Measurements from ENCODE around the gene THYN1.
A peak's percentile ranks its signal among the peaks of the same experiment; 100 is the strongest.

The THYN1 gene

DNA sequence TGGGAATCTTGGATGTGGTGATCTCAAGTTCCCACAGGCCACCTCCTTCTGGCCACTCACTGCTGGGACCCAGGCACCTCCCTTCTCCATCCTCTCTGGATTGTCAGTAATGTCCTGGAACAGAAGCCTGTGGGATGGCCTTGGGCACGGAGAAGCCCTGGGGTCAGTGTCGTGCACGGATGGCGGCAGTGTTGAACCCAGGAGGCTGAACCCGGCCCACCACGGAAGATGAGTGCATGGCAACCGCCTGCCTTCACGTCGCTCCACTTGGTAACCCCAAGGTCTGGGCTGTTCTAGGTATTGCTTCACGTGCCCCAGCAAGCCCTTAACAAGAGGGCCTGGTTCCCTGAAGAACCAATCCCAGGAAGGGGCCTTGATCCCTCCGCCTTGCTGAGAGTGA is 7.1 kb downstream of the THYN1 start:
- no peak for DNase-seq

DNA sequence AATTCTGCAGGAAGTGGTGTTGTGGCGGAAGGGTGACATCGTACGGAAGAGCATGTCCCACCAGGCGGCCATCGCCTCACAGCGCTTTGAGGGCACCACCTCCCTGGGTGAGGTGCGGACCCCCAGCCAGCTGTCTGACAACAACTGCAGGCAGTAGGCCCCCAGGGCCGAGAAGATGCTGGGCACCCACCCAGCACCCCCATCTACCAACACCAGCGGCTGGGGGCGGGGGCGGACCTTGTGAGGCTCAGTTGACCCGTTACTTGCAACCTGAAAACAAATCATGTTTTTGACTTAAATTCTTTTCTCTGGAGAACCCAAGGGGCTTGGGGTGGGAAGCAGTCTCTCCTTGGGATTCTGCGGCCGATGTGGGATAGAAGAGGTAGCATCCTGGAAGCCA is 7.7 kb downstream of the THYN1 start:
- no peak for DNase-seq

DNA sequence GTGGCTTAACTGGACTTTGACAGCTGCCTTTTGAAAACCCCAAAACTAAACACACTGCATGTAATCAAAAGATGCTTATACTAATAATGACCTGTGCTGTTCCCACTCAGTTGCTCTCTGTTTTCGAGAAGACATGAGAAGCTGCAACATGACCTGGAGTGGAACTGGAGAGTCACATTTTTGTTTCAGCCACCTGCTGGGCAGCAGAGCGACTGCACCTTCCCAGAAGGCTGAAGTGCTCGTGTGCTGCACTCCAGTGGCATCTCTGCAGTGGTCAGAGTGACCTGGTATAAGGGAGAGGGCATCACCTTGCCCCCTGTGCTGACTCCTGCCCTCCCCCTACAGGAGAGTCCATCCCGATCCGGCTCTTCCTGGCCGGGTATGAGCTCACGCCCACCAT is 8.6 kb downstream of the THYN1 start:
- no peak for DNase-seq

DNA sequence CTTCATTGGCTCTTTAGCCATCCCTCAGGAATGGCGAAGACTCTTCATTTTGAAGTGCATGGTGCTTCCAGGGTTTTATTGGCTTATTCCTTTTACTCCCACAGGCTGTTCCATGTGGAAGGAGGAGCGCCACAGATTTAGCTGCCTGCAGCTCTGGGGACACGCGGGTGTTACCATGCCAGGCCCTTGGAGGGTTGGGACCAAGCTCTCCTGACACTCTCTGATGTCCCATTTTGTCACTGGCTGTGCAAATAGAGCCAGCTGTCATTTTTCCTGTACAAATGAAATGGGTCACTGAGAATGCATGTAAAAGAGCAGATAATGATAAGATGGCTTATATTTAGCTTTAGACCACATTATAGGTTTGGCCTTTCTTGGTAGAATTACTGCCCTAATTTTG is 9.2 kb downstream of the THYN1 start:
- DNase-seq = no peak

GRCh38 chr11:134242376-134242775 is 10.8 kb downstream of the THYN1 start:
- no peak for DNase-seq

DNA sequence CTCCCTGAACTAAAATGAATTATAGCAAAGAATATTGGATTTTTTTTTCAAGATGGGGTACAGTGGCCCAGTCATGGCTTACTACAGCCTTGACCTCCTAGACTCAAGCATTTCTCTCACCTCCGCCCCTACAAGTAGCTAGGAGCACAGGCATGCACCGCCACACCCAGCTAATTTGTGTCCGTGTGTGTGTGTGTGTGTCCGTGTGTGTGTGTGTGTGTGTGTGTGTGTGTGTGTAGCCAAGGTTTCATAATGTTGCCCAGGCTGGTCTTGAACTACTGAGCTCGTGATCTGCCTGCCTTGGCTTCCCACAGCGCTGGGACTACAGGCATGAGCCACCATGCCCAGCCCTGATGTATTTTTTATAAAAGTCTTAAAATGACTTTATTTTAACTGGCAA is 12.6 kb downstream of the THYN1 start:
- no peak for DNase-seq

GRCh38 chr11:134238956-134239355 is 14.2 kb downstream of the THYN1 start:
- no peak for DNase-seq

GRCh38 chr11:134237557-134237922 is 15.6 kb downstream of the THYN1 start:
- no peak for DNase-seq

DNA sequence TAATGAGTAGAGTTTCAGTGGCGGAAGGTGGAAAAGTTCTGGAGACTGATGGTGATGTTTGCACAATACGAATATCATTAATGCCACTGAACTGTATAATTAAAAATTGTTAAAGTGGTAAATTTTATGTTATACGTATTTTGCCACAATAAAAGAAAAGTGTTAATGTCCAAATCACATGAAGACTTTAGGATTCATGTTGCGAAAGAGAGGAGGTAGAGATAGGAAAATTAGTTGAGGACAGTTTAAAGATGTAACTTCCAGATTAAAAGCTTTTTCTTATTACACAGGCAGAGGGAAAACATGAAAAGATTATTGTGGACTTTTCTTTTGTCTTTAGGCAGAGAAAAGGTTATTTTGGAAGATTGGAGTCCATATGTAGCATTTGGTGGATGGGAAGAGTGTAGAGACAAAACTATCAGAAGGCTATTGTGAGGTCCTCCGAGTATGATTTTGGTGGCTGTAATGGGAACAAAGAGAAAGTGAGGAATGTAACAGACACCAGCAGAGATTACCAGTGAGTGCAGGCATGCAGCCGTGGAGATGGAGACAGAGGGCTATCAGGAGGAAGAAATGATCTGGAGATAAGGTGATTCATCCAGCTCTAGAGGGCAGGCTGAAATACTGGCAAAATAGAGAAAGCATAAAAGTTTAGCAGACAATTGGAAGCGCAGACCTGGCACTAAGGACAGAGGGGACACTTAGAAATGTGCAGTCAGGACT is 16.2 kb downstream of the THYN1 start:
- DNase-seq = no peak

GRCh38 chr11:134235399-134235798 is 17.8 kb downstream of the THYN1 start:
- no peak for DNase-seq

DNA sequence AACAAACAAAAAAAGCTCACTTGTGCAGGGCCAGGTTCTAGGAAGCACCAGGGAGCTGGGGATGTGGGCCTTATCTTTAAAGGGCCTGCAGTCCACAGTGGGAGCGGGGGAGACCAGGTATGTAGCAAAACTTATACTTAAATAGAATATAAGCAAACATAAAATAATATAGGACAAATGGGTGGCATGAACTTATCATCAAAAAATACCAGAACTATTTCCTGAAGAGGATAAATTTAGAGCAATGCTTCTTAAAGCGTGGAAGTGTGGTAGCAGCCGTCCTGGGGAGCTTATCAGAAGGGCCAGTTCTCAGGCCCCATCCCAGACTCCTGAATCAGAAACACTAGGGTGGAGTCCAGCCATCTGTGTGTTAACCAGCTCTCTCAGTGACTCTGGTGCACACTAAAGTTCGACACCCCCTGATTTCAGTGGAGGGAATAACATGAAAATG is 19.4 kb downstream of the THYN1 start:
- no peak for DNase-seq

GRCh38 chr11:134231958-134232659 is 21.0 kb downstream of the THYN1 start:
- no peak for DNase-seq

- no peak for DNase-seq
Observed at GRCh38 chr11:134230339-134230738, 22.8 kb downstream of the THYN1 start.

DNA sequence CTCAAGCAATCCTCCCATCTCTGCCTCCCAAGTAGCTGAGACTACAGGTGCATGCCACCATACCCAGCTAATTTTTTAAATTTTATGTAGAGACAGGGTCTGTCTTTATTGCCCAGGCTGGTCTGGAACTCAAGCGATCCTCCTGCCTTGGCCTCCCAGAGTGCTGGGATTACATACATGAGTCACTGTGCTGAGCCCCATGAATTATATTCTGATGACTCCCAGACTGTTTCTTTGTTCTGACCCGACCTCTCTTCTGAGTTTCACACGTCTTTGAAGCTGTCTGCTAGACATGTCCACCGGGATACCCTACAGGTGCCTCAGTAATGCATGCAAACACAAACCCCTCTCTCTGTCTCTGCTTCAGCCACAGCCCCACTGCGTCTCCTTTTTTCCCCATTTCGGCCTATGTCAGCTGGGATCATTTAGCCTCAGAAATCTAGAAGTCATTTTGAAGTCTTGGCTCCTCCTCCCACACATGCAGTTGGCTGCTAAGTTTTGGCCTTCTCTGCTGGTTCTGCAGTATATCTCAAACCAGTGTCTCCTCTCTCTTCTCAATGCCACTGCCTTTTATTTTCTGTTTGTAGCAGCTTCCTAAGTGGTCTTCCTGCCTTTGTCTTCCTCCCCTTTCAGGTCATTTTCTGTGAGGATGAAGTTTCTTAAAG is 23.9 kb downstream of the THYN1 start:
- DNase-seq = no peak

DNA sequence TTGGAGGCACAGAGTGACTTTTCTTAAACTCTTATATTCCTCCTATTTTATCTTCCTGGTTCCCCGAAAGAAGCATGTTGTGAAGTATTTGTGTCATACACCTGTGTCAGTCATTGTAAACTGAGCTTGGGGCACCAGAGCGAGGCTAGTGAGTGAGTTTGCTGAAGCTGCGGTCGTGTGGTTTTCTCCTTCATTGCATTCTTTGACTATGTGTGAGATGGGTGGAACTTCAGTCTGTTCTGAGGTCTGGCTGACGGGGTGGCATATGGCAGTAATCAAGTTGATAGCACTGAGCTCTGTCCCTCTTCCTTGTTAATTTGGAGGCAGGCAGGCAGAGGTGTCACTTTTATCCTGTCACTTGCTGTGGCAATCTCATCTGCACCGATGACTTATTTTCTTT is 24.5 kb downstream of the THYN1 start:
- DNase-seq = no peak

DNA sequence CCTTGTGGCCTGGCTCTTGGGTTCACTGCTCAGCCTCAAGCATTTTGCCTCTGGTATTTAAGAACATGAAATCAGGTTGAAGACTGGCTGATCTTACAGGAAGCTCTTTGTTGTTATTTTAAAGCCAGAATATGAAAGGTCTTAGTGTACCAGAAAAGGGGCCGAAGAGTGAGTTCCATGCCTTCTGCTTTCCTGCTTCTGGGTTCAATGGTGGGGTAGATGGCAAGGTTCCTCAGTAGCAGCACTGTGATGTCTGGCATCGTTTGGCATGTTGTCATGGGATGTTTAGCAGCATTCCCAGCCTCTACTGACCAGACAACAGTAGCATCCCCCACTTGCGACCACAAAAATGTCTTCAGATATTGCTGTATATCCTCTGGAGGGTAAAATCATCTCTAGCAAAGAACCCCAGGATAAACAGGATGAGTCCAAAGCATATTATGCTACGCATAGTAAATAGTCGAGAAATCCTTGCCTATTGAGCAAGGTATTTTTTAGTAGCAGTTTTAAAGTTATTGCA is 26.3 kb downstream of the THYN1 start:
- no peak for DNase-seq

DNA sequence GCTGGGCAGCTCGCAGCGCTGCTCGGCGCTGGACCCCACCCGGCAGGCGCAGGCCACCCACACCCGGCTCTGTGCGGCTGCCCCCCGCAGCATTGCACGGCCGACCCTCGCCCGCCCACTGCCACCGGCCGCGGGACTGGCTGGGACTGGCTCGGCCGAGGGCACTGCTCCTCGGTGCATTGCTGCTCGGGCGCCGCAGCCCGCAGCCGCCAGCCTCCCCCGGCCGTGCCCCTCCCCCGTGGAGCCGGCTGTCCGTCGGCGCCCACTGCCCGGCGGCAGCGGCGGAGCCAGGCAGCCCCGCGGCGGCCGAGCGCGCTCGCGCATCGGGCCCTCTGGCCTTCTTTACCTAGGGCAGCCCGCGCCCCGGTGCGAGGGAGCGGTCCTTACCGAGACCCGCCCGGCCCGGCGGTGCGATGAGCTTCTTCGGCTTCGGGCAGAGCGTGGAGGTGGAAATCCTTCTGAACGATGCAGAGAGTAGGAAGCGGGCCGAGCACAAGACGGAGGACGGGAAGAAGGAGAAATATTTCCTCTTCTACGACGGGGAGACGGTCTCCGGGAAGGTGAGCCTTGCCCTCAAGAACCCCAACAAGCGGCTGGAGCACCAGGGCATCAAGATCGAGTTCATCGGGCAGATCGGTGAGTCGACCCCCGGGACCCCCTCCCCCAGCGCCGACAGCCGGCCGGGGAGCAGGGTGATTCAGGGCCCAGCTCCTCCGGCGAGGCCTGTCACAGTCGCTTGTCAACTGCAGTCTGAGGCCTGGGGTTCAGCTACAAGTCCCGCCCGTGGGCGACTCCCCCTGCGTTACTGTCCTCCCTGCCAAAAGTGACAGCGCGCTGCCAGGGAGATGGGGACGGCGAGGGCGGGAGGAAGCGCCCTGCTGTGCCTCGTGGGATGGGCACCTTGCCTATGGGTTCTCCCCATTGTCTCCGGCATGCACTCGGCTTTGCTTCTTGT is 28.2 kb downstream of the THYN1 start:
- peak; percentile 56 for DNase-seq

DNA sequence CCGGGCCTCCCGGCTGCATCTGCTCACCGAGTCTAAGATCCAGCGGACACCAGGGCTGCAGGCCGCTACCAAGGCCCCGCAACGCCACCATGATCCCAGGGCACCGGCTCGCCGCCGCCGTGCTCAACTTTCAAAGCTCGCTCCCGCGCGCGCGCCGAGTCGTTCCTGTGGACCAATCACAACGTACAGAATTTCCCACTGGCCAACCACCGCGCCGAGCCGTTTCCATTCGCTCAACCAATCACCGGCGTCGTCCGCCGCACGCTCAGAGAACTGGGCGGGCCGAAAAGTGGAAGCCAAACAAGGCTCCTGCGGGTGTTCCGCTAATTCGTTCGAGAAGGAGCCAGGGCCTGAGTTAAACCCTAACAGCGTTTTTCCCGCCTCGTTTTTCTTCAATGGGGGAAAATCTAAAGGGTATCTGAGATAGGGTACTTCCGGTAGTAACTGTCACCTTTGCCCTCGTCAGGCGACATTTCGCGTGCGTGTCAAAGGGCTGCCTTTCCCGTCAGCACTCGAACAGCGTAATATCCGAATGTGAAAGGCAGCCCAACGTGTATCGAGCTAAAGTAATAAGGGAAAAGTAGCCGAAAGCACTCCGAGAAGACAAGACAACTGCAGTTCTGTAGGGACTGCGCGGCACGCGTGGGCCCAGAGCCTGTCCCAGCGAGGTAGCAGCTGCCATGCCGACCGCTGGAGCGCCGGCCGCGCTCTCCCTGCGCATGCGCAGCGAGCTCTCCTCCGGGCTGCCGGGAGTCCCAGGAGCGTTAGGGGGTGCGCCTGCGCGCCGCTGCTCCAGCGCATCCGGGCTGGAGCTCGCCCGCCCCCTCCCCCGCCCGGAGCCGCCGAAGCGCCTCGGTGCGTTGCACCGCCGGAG is 29.1 kb downstream of the THYN1 start, which contains the start of the genes NCAPD3 and VPS26B:
TSS of gene NCAPD3 (minus strand) at position 132 of the 874 bp plus-strand sequence. CDS start at position 91, 41 bp downstream.
TSS of gene VPS26B (plus strand) at position 836 of the 874 bp plus-strand sequence. CDS start 452 bp downstream, outside the sequence.
- DNase-seq = peak; percentile 99

- peak; percentile 15 for DNase-seq
Observed at GRCh38 chr11:134223121-134223520, 30.0 kb downstream of the THYN1 start.

GRCh38 chr11:134216816-134217215 is 36.3 kb downstream of the THYN1 start:
- no peak for DNase-seq

DNA sequence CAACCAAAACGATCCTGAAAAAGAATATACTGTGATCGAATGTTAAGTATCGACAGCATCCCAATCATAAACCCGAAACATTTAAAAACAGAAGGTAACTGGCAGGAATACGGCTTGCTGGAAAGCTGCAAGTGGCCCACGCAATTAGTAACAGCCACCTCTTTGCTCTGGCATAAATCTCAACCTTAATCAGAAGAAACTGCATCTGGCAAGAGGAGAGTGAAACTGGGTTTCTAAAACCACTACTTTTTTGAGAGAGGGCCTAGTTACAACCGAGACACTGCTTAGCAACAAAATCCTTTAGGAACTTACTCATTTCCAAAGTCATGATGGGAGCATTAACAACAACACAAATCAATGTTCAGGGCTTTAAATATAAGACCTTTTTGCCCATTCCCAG is 37.3 kb downstream of the THYN1 start:
- DNase-seq = no peak
